SJSA1 (cell line): Measurements from ENCODE around the gene LHFPL2. TPM values are rescaled to one million over a fixed set of nuclear protein-coding genes. Genes with fewer than 3 reads are reported as not detected.

Experiments
- DNase-seq, 2 experiments: peaks; one replicate each; pipeline ENCODE4 v3.0.0-alpha.2; 2015 to 2020; ENCODE audit warnings: low spot score in 2 of 2, low read depth in 1 of 2
- H3K27ac ChIP-seq: fragments of 250-450 bp; sonication (Bioruptor Pico); 2 replicates; pipeline ENCODE4 v1.5.1; 2020; ENCODE audit warnings: mild to moderate bottlenecking, moderate library complexity
- H3K27me3 ChIP-seq: fragments of 250-450 bp; sonication (Bioruptor Pico); replicated peaks from 2 replicates; pipeline ENCODE4 v1.5.1; 2020; ENCODE audit warnings: mild to moderate bottlenecking, moderate library complexity
- H3K36me3 ChIP-seq: fragments of 250-450 bp; sonication (Bioruptor Pico); 2 replicates; pipeline ENCODE4 v1.5.1; 2020; ENCODE audit warnings: mild to moderate bottlenecking
- H3K4me1 ChIP-seq: fragments of 250-450 bp; sonication (Bioruptor Pico); replicated peaks from 2 replicates; pipeline ENCODE4 v1.6.1; 2021; ENCODE audit warnings: mild to moderate bottlenecking
- H3K4me3 ChIP-seq: fragments of 250-450 bp; sonication (Bioruptor Pico); 2 replicates; pipeline ENCODE4 v1.5.1; 2020; ENCODE audit warnings: mild to moderate bottlenecking
- H3K9me3 ChIP-seq: fragments of 250-450 bp; sonication (Bioruptor Pico); replicated peaks from 2 replicates; pipeline ENCODE4 v1.5.1; 2020; ENCODE audit warnings: mild to moderate bottlenecking
- total RNA-seq: library from RNA; depleted of rRNA; stranded (reverse); fragments of >200 nt; shearing (Covaris generic); gene quantifications from 2 replicates; pipeline ENCODE4 v1.2.3, GENCODE V29; 2014

Gene LHFPL2
- total RNA-seq, 1 experiment from 2014 or later, result 19.3 TPM

DNA sequence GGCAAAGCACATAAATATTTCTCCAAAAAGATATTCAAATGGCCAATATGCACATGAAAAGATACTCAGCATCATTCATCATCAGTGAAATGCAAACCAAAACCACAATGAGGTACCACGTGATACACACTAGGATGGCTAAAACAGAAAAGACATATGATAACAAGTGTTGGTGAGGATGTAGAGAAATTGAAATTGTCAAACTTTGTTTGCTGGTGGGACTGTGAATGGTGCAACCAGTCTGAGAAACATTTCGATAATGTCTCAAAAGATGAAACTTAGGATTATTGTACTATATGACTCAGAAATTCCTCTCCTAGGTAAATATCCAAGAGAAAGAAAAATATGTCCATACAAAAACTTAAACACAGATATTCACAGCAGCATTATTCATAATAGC lies 8.6 kb upstream of the LHFPL2 start:
- Histone ChIP-seq H3K9me3 (no peaks in the 10 kb centered on the region), H3K4me1 (peaks cover 25% of the 10 kb centered on the region), H3K27me3 (no peaks in the 10 kb centered on the region), H3K36me3 (no peaks in the 10 kb centered on the region), H3K4me3 (no peak overlapping the region), H3K27ac (no peak overlapping the region)
- no peak for DNase-seq

DNA sequence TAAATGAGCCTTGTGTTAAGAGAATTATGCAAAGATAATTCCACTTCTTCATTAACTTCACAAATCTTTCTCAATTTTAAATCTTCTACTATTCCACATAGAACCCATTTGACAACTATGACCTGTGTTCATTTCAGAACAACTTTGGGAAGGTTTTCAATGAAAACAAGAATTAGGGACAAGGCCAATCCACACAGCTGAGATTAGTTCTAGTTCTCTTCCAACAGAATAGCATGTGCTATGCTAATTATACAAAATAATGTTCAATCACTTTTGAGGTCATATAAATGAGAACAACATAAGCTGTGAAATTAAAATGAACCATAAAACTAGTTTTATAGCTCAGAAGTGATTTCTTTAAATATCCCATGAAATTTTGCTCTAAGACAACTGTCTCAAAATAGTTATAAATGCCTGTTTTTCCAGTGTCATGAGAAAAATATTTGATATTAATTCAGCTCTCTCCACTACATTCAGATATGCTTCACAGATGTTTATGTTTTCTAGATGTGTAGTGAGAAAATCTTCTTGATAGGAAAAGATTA lies 7.2 kb upstream of the LHFPL2 start:
- Histone ChIP-seq H3K4me1 (peaks cover 25% of the 10 kb centered on the region), H3K27me3 (no peaks in the 10 kb centered on the region), H3K36me3 (no peaks in the 10 kb centered on the region), H3K4me3 (no peak overlapping the region), H3K9me3 (no peaks in the 10 kb centered on the region), H3K27ac (no peak overlapping the region)
- no peak for DNase-seq

DNA sequence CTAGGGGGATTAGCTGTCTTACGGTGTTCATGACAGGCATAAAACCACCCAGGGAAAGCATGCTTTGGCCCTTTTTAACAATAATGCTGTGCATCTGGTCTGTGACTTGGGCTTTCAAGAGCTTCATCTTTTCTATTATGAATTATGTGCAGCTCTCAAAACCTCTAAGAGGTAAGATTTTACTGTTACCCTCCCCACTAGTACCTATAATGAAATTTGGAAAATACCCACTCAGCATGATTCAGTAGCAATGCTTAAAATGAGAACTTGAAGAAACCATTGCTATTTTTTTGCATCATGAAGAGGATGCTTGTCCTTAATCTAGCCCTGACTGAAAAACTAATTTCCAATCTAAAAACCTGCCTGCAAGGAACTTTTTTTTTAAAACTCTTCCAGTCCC lies 5.8 kb upstream of the LHFPL2 start:
- Histone ChIP-seq H3K27me3 (no peaks in the 10 kb centered on the region), H3K9me3 (no peaks in the 10 kb centered on the region), H3K36me3 (no peaks in the 10 kb centered on the region), H3K27ac (no peak overlapping the region), H3K4me3 (no peak overlapping the region), H3K4me1 (peaks cover 18% of the 10 kb centered on the region)
- no peak for DNase-seq

DNA sequence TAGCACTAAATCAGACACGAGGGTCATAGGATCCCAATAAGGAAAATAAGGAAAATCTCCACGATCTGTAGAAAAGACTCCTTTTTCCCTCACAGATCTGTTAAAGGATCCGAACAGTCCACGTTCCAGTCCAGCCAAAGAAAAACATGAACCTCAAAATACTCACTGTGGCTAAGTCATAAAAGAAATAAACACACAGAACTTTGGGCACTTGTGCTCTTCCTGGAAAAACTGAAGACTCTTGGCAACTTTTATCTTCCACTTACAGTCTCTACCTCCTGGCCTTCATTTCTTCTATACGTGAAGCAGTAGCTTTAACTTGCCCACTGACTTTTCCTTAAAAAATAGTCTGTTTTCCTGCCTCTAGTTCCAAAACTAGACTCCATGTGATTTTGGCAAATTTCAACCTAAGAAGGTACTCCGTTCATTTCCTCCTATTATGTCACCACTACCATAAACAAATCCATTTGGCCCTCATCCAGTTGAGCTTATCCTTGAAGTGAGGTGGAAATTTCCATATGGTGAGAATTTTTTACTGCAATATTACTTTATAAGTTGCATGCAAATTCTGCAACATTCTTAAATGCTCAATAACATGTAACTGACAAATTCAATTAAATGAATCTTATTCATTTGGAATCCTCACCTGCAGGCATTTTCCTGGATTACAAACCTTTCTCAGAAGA lies 5.3 kb upstream of the LHFPL2 start:
- Histone ChIP-seq H3K36me3 (no peaks in the 10 kb centered on the region), H3K9me3 (no peaks in the 10 kb centered on the region), H3K27me3 (no peaks in the 10 kb centered on the region), H3K4me3 (no peak overlapping the region), H3K4me1 (peaks cover 20% of the 10 kb centered on the region), H3K27ac (no peak overlapping the region)
- DNase-seq, result peak in 1 of 2 experiments; percentile 16

DNA sequence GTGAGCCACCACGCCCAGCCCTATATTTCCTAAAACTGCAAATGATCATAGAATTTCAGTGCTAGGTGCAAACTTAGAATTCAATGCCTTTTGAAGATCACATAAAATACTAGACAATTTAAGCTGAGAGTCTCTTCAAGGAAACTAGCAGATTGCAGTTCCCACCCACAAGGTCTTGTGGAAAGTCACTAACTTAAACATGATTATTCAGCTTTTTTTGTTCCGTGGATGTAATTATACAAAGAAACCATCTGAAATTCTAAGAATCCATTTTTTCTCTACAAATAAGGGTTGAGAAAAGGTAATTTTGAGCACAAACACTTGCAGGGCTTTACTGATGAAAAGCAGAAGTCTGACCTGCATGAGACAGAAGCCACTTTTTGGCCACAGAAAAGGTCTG lies 4.5 kb upstream of the LHFPL2 start:
- Histone ChIP-seq H3K27ac (no peak overlapping the region), H3K4me1 (peaks cover 20% of the 10 kb centered on the region), H3K4me3 (no peak overlapping the region), H3K36me3 (peaks cover 5% of the 10 kb centered on the region), H3K27me3 (no peaks in the 10 kb centered on the region), H3K9me3 (no peaks in the 10 kb centered on the region)
- DNase-seq, result no peak

DNA sequence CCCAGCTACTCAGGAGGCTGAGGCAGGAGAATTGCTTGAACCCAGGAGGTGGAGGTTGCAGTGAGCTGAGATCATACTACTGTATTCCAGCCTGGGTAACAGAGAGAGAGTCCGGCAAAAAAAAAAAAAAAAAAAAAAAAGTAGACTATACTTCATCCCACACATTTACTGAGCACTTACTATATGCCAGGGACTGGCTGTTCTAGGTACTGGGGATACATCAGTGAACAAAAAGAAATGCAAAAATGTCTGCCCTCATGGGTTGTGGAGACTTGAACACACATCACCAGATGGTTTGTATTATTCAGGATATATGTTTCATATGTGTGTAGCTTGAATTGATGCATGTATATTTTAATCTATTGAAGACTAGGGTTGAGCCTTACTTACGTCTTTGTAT lies 2.9 kb upstream of the LHFPL2 start:
- DNase-seq, result no peak
- Histone ChIP-seq H3K36me3 (peaks cover 10% of the 10 kb centered on the region), H3K27ac (no peak overlapping the region)

DNA sequence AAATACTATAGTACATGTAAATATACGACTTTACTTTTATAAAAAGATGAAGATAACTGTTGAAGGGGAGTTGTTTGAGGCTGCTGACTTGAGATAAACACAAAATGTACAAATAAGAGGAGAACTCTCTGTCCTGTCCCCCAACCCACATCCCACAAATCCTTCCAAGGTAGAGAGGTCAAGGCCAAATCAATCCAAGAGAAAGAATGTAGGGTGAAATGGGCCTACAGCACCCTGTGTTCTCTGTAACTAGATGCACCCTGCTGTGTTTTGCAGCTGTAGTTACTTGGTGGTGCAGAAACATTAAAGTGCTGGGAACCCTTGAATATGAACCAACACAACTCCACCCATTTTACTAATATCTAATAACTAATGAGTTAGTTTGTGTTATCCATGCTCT lies 2.0 kb upstream of the LHFPL2 start:
- DNase-seq, result no peak

More for the DNA sequence above, 2.9 kb upstream of the LHFPL2 start:
- Histone ChIP-seq H3K4me1 (peaks cover 30% of the 10 kb centered on the region), H3K9me3 (no peaks in the 10 kb centered on the region), H3K4me3 (no peak overlapping the region), H3K27me3 (no peaks in the 10 kb centered on the region)

DNA sequence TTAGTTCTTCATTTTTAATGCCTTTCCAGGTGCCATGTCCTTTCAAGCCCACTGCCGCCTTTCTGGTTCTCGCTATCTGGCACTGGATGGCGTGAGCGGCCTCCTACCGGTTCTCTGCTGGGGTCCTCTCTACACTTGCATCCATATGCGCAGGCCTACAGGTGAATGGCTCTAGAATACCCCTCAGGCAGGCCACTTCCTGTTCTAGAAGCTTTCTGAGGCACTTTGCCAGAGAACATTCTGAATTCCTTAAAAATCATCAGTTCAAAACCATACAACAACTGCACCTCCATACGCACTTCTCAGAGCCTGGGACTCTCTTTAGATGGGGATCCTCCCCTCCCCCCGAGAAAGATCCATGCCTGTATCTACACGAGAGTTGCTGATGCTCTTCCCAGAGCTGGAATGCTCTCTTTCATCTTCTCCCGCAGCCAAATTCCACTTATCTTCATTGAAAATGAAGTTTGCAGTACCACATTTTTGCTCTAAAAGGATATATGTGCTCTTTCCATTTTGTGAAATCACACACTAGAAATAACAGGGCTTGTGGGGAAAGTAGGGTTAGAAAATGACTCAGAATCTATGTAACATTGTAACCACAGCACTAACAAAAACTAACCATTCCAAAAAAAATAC lies 1.4 kb upstream of the LHFPL2 start:
- no peak overlapping the region for H3K4me3 ChIP-seq
- H3K36me3 ChIP-seq, result peaks cover 15% of the 10 kb centered on the region
- no peak overlapping the region for H3K27ac ChIP-seq
- H3K27me3 ChIP-seq, result no peaks in the 10 kb centered on the region
- H3K9me3 ChIP-seq, result no peaks in the 10 kb centered on the region
- peaks cover 38% of the 10 kb centered on the region for H3K4me1 ChIP-seq
- DNase-seq, result no peak

More for the DNA sequence above, 2.0 kb upstream of the LHFPL2 start:
- H3K27ac ChIP-seq, result no peak overlapping the region
- H3K4me1 ChIP-seq, result peaks cover 32% of the 10 kb centered on the region
- peaks cover 15% of the 10 kb centered on the region for H3K36me3 ChIP-seq
- no peak overlapping the region for H3K4me3 ChIP-seq
- H3K27me3 ChIP-seq, result no peaks in the 10 kb centered on the region
- H3K9me3 ChIP-seq, result no peaks in the 10 kb centered on the region

DNA sequence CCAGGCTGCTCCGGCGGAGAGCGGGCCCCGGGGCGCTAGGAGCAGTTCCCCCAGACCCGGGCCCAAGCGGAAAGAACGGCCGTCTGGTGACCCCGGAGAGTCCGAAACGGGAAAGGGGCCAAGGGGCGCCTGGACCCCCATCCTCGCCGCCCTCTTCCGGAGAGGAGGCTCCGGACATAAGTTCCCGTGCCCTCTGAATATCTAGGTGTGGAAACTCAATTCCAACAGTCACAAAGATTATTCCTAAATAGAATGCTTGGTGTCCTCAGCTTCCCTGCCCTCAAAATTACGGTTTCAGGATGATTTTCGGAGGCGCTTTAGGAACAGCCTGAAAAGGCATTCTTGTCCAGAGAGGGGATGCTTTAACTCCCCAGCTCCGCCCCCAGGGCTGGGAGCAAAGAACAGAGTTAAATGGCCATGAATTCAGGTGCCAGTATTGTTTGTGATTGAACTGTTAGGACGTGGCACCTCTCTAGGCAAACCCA lies 681 bp upstream of the LHFPL2 start:
- H3K4me1 ChIP-seq, result peaks cover 45% of the 10 kb centered on the region
- H3K4me3 ChIP-seq, result peak overlapping the region; percentile 94
- no peaks in the 10 kb centered on the region for H3K9me3 ChIP-seq
- peaks cover 17% of the 10 kb centered on the region for H3K36me3 ChIP-seq
- peak overlapping the region; percentile 81; the same call in 1 of the 2 replicates for H3K27ac ChIP-seq
- H3K27me3 ChIP-seq, result no peaks in the 10 kb centered on the region
- DNase-seq, result no peak

DNA sequence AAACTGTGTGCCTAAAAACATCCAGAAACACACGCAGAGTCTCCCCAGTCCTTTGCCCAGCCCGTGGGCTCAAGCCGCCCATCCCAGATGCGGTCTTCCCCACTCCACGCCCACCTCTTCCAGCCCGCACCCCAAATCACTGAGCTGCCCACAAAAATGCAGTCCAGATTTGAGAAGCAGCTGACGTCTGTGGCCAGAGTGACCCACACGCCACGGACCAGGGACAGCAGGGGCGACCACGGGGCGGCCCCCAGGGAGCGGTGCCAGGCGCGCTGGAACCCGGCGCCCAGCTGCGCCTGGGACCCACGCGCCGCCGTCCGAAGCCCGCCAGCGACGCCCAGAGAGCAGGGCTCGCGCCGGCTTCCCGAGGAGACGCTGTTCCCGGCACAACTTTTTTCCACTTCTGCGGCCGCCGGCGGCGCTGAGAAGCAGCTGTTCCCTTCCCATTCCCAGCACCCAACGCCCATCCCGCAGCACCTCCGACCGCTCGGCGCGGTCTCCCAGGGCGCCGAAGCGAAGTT lies 674 bp downstream of the LHFPL2 start:
- DNase-seq, result peak; percentile 62 to 67
- no peaks in the 10 kb centered on the region for H3K27me3 ChIP-seq
- peaks cover 36% of the 10 kb centered on the region for H3K4me1 ChIP-seq
- H3K36me3 ChIP-seq, result peaks cover 19% of the 10 kb centered on the region
- no peaks in the 10 kb centered on the region for H3K9me3 ChIP-seq
- peak overlapping the region; percentile 81 for H3K27ac ChIP-seq
- H3K4me3 ChIP-seq, result peak overlapping the region; percentile 94

DNA sequence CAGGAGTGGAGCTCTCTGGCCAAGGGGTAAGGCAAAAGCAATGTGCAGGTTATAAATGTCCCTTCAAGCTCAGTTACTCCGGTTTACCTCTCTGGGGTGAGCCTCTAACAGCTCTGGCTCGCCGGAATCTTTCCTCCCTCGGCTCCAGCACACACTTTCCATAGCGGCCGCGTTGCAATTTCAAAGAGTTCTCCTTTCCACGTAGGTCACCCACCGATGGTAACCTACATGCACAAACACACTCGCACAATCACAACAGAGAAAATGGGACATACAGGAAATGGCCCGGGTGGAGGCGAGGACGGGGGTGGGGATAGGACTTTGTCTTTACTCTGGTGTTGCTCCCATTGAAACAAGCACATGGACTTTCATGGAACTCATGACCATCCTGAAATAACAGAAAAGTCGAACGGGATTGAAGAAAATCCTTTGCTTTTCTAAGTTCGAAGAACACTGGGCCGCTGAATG lies 1.2 kb downstream of the LHFPL2 start:
- H3K4me1 ChIP-seq, result peaks cover 36% of the 10 kb centered on the region
- DNase-seq, result peak in 1 of 2 experiments; percentile 49
- H3K36me3 ChIP-seq, result peaks cover 19% of the 10 kb centered on the region
- H3K27ac ChIP-seq, result peak overlapping the region; percentile 81
- H3K27me3 ChIP-seq, result no peaks in the 10 kb centered on the region
- peak overlapping the region; percentile 94 for H3K4me3 ChIP-seq
- H3K9me3 ChIP-seq, result no peaks in the 10 kb centered on the region

DNA sequence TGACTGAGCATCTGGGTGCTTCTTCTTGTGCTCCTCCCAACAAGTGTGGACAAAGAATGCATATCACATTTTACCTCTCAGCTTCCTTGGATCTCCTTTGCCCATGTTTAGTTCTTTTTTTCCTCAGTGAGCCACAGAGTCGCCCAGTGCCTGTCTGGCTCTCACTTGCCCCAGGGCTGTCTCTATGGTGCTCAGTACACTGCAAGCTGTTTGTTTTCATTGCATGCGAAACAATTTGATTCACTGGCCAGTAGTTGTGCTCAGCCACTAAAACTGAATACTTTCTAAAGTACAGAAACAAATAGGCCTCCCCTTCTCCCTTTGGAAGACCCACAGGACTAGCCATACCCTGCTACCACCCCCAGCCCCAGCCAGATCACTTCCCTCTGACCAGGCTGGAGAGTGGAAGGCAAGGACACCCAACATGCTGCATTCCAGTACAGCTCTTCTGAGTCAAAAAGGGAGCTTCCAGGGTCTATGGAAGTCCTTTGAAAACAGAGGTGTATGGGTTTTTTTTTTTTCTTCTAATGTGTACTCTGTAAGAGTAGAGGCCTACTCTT lies 3.8 kb downstream of the LHFPL2 start:
- Histone ChIP-seq H3K4me1 (peaks cover 46% of the 10 kb centered on the region), H3K36me3 (peaks cover 24% of the 10 kb centered on the region), H3K4me3 (no peak overlapping the region), H3K27ac (peak overlapping the region; percentile 27), H3K9me3 (no peaks in the 10 kb centered on the region), H3K27me3 (no peaks in the 10 kb centered on the region)
- peak; percentile 53 to 58 for DNase-seq

DNA sequence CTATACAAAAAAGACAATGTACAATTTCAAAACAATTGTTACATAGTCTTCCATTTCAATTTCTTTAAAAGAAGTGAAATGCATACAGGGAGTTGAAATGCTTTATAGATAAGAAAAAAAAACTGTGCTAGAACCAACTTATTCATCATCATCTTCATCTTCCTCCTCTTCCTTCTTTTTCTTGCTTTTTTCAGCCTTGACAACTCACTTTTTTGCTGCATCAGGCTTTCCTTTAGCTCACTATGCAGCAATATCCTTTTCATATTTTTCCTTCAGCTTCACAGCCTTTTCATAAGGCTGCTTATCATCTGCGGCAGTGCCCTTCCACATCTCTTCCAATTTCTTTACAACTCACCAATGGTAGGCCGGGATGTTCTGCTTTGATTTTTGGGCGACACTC lies 4.4 kb downstream of the LHFPL2 start:
- H3K36me3 ChIP-seq, result peaks cover 26% of the 10 kb centered on the region
- H3K27ac ChIP-seq, result peak overlapping the region; percentile 11; the same call in 1 of the 2 replicates
- peaks cover 50% of the 10 kb centered on the region for H3K4me1 ChIP-seq
- DNase-seq, result no peak
- H3K27me3 ChIP-seq, result no peaks in the 10 kb centered on the region
- no peak overlapping the region for H3K4me3 ChIP-seq
- H3K9me3 ChIP-seq, result no peaks in the 10 kb centered on the region

DNA sequence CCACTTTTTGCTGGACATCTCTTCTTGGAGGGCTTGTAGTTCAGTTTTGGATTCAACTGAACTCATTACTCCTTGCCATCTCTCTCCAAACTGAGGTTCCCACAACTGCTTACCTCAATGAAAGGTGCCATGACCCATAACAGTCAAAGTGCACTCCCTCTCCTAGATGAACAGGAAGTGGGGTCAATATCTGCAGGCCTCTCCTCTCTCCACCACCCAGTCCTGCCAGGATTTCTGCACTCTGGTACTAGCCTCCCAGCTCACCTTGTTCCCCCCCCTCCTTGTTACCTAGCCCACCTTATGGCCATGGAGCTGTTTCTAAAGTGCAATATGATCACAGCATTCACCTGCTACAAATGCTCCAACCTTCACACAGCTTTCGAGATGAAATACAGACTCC lies 5.9 kb downstream of the LHFPL2 start:
- Histone ChIP-seq H3K27me3 (no peaks in the 10 kb centered on the region), H3K36me3 (peaks cover 19% of the 10 kb centered on the region), H3K4me3 (no peak overlapping the region), H3K4me1 (peaks cover 62% of the 10 kb centered on the region), H3K9me3 (no peaks in the 10 kb centered on the region), H3K27ac (no peak overlapping the region)
- no peak for DNase-seq
